Ishikawa (cell line): Measurements from ENCODE around the gene NANOS3.

ENCODE experiments used
- CEBPB ChIP-seq: IDR thresholded peaks from 2 replicates; pipeline ENCODE4 v1.6.1; 2012
- CREB1 ChIP-seq: IDR thresholded peaks from 2 replicates; pipeline ENCODE4 v1.6.1; 2012; ENCODE audit warnings: low read depth
- EGR1 ChIP-seq: IDR thresholded peaks from 2 replicates; pipeline ENCODE4 v1.6.1; 2012
- EP300 ChIP-seq: IDR thresholded peaks from 2 replicates; pipeline ENCODE4 v1.6.1; 2012; ENCODE audit warnings: borderline replicate concordance
- FOXM1 ChIP-seq: IDR thresholded peaks from 2 replicates; pipeline ENCODE4 v1.6.1; 2012; ENCODE audit warnings: low read depth, borderline replicate concordance
- MAX ChIP-seq: IDR thresholded peaks from 2 replicates; pipeline ENCODE4 v1.6.1; 2012
- RAD21 ChIP-seq: IDR thresholded peaks from 2 replicates; pipeline ENCODE4 v1.6.1; 2012; ENCODE audit warnings: low read depth
- TAF1 ChIP-seq: IDR thresholded peaks from 2 replicates; pipeline ENCODE4 v1.6.1; 2012; ENCODE audit warnings: low read depth, mild to moderate bottlenecking
- TCF12 ChIP-seq: IDR thresholded peaks from 2 replicates; pipeline ENCODE4 v1.6.1; 2012; ENCODE audit warnings: low read depth
- TEAD4 ChIP-seq: IDR thresholded peaks from 2 replicates; pipeline ENCODE4 v1.6.1; 2012
- USF1 ChIP-seq: IDR thresholded peaks from 2 replicates; pipeline ENCODE4 v1.6.1; 2012
- YY1 ChIP-seq: IDR thresholded peaks from 2 replicates; pipeline ENCODE4 v1.6.1; 2012; ENCODE audit warnings: low read depth
- ZBTB7A ChIP-seq: IDR thresholded peaks from 2 replicates; pipeline ENCODE4 v1.6.1; 2012; ENCODE audit warnings: low read depth
- TF ChIP-seq, protein P1 (sequence below): IDR thresholded peaks from 2 replicates; pipeline ENCODE4 v1.6.1; 2012; ENCODE audit warnings: low read depth, mild to moderate bottlenecking

- TF ChIP-seq, protein P1, sequence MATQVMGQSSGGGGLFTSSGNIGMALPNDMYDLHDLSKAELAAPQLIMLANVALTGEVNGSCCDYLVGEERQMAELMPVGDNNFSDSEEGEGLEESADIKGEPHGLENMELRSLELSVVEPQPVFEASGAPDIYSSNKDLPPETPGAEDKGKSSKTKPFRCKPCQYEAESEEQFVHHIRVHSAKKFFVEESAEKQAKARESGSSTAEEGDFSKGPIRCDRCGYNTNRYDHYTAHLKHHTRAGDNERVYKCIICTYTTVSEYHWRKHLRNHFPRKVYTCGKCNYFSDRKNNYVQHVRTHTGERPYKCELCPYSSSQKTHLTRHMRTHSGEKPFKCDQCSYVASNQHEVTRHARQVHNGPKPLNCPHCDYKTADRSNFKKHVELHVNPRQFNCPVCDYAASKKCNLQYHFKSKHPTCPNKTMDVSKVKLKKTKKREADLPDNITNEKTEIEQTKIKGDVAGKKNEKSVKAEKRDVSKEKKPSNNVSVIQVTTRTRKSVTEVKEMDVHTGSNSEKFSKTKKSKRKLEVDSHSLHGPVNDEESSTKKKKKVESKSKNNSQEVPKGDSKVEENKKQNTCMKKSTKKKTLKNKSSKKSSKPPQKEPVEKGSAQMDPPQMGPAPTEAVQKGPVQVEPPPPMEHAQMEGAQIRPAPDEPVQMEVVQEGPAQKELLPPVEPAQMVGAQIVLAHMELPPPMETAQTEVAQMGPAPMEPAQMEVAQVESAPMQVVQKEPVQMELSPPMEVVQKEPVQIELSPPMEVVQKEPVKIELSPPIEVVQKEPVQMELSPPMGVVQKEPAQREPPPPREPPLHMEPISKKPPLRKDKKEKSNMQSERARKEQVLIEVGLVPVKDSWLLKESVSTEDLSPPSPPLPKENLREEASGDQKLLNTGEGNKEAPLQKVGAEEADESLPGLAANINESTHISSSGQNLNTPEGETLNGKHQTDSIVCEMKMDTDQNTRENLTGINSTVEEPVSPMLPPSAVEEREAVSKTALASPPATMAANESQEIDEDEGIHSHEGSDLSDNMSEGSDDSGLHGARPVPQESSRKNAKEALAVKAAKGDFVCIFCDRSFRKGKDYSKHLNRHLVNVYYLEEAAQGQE, result no peak
- TF ChIP-seq ZBTB7A (no peak), EP300 (no peak), TAF1 (no peak), CEBPB (no peak), RAD21 (no peak), YY1 (no peak), MAX (no peak), TCF12 (no peak), TEAD4 (no peak), EGR1 (no peak), CREB1 (no peak), USF1 (no peak), FOXM1 (no peak)
These were observed 41.0 kb downstream of the NANOS3 start for GRCh38 chr19:13917888-13918406.
